Renal cortex interstitium (tissue), 11 donors: ENCODE measurements around the gene RNF149. TPM values are rescaled to one million over a fixed set of nuclear protein-coding genes. Genes with fewer than 3 reads are reported as not detected.
"Not testable (repeated sequence)": the region's sequence is repeated elsewhere in the genome, so short reads cannot be mapped to it uniquely, and the experiment has no call there.

Source experiments
- DNase-seq, 11 donors: peaks; one replicate each; pipeline ENCODE4 v3.0.0-alpha.2; 2013; ENCODE audit warnings: low read depth in 9 of 11, low spot score in 4 of 11; ENCODE audit errors: extremely low read depth in 1 of 11
- polyA plus RNA-seq, 3 donors: library from polyadenylated mRNA; unstranded; fragments of 120-200 nt; gene quantifications; one replicate each; pipeline ENCODE4 v1.2.1, GENCODE V29; 2013; ENCODE audit not compliant: insufficient read length in 3 of 3

The RNF149 gene
- polyA plus RNA-seq, 3 donors, result 40.3 to 72.8 (median 47.4) TPM

GRCh38 chr2:101272045-101272784, 36.3 kb downstream of the RNF149 start:
- DNase-seq, result no peak

- DNase-seq, result no peak
Observed at GRCh38 chr2:101270700-101271259, 37.7 kb downstream of the RNF149 start.

GRCh38 chr2:101267671-101268656, 40.5 kb downstream of the RNF149 start:
- DNase-seq, result peak in 3 of 11 donors; percentile 29 to 39 (median 37)

DNA sequence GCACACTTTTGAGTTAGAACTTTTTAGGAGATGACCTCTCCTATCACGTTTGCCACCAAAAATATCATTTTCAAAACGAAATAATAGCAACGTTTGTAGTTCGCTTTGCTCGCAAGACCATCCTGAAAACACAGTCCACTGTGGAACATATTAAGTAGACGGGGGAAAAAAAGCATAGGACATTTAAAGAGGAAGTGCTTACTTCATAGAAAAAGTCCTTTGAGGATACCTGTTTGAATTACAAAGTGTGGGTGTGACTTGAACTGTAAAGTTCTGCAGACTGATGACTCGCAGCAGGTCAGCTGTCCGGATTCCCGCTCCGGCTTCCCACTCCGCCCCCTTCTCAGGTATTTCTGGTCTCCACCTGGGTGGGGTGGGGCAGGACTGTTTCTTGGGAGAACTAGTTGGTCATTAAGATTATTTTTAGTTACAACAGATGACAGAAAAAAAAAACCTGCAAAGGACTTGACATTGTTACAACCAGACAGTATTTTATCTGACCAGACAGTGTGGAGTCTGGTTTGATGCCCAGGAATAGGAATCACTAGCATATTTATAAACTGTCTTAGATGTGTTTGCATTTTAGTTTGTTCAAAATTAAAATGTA, 42.5 kb downstream of the RNF149 start:
- no peak for DNase-seq

- DNase-seq, result no peak
Observed at GRCh38 chr2:101264360-101264939, 44.1 kb downstream of the RNF149 start.

DNA sequence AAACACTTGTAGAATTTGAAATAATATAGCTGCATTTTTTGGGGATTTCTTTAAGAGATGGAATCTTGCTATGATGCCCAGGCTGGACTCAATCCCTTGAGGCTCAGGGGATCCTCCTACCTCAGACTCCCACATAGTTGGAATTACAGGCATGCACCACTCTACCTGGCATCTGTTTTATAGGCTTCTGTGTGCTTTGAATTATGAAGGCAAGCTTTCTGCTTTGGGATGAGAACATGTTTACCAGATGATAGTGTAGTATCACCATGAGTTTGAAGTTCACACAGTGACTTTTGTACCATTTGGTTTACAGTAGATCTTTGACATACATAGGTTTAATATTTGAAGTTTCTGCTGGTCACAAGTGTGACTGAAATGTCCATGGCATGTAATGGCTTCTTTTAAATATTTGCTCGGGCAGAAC, 45.1 kb downstream of the RNF149 start:
- DNase-seq, result no peak

GRCh38 chr2:101262142-101262541, 46.4 kb downstream of the RNF149 start:
- no peak for DNase-seq

GRCh38 chr2:101258804-101259203, 49.7 kb downstream of the RNF149 start:
- no peak for DNase-seq

DNA sequence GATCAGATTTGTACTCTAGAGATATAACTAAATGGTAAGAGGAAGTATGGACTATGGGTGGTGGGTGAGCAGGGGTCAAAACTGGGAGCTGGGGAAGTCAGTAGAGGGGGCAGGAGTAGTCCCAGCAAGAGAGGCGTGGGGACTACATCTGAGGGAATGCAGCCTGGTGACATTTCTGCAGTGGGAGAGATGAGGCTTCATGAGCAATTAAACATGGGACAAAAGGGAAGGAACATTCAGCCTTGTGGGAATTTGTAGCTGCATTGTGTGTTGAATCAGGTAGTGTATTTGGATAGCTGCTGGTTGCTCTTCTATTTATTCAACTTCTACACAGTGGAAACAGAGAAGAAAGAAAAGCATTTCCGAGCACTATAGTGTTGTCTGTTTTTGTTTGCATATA, 52.2 kb downstream of the RNF149 start:
- no peak for DNase-seq

- DNase-seq, result no peak
Observed at GRCh38 chr2:101255501-101255900, 53.0 kb downstream of the RNF149 start.

DNA sequence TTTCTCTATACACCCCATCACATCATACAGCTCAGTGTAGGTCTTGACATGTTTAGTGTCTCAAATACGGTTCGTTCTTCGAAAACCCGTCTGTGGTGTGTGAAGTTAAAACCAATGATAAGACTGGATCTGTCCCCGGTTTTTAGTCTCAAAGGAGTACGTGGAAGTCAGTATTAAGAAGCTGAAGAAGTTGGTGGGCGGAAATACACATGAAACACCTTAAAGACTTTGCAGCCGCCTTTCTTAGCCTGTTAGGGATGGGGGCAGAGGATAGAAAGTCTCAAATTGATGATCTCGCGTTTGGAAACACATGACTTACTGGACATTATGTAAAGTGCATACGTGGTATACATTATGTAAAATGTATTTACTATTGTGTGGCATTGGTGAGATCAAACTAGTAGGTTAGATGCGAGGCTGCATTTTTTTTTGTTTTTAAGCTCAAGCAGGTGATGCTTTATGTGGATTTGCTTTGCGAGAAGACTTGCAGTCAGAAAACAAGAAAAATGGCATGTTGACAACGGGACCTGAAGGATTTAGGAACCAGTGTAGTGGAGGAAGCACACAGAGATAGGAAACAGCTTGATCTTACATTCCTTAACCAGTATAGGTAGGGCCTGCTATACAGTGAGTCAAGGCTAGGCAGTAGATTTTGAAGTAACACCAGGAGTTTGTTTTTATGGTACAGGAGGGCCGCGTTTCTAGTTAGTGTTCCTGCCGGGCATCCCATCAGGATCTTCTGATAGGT, 54.6 kb downstream of the RNF149 start:
- DNase-seq, result no peak

DNA sequence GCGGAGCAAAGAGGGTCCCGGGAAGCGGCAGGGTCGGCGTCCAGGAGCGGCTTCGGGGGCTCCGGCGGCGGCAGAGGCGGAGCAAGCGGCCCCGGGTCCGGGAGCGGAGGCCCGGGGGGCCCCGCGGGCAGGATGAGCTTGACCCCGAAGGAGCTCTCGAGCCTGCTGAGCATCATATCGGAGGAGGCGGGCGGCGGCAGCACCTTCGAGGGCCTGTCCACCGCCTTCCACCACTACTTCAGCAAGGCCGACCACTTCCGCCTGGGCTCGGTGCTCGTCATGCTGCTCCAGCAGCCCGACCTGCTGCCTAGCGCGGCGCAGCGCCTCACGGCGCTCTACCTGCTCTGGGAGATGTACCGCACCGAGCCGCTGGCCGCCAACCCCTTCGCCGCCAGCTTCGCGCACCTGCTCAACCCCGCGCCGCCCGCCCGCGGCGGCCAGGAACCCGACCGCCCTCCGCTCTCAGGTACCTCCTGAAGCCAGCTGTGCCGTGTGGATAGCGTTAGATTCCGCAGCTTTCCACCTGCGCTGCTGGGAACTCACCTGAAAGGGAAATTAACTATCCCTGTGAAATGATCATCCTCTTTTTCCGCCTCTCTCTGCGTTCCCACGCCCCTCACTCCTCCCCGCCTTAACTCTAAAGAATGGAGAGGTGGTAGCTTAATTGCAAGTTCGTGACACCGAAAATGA, 55.3 kb downstream of the RNF149 start:
- peak in 3 of 11 donors; percentile 27 to 34 (median 32) for DNase-seq

GRCh38 chr2:101252408-101253012, 56.0 kb downstream of the RNF149 start, which contains the start of gene CNOT11:
CNOT11 (plus strand) TSS chr2:101252886; CDS start chr2:101252965, 79 bp downstream.
- peak; percentile 91 to 100 (median 99) for DNase-seq

DNA sequence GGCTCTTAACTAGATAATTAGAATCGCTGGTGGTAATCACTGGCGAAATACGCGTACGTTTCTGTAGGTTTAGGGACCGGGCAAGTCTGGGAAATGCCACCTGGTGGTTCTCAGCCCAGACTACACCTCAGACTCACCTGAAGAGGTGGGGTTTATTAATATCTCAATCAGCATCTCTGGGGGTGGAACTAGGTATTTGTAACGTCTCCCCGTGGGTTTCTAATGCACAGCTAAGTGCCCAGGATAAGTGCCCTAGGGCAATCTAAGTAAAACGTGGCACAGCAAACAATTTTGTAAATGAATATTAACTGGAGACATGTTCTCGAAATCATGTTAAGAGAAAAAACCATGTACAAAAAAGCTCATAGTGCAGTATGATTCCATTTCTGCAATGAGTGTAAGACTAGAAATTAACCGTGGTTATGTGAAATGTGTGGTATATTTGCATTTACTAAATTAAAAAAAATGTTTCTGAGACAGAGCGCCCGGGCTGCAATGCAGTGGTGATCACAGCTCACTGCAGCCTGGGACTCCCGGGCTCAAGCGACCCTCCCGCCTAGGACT, 56.6 kb downstream of the RNF149 start:
- DNase-seq, result peak in 2 of 11 donors; percentile 19 to 35

GRCh38 chr2:101251246-101251781, 57.2 kb downstream of the RNF149 start:
- not testable (repeated sequence) for DNase-seq

GRCh38 chr2:101249826-101250225, 58.7 kb downstream of the RNF149 start:
- no peak for DNase-seq

DNA sequence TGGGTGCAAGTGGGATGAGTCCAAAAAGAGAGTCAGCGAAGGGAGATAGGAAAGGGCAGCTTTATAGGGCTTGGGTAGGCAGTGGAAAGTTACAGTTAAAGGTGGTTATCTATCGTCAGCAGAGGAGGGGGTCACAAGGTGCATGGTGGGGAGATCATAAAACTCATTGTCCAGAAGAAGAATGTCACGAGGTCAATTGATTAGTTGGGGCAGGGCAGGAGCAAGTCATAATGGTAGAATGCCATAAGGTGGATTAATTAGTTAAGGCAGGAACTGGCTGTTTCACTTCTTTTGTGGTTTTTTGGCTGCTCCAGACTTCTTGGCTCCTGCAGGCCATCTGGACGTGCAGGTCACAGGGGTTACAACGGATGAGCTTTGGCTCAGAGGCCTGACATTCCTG, 59.7 kb downstream of the RNF149 start:
- DNase-seq, result not testable (repeated sequence)
